GM12878 (cell line): ENCODE measurements around the gene JADE2. TPM values are rescaled to one million over a fixed set of nuclear protein-coding genes. Genes with fewer than 3 reads are reported as not detected.

Experiments
- ATF7 ChIP-seq: fragments of 450-650 bp; IDR thresholded peaks from 2 replicates; pipeline ENCODE4 v1.6.1; 2016; ENCODE audit warnings: low read depth, mild to moderate bottlenecking
- DPF2 ChIP-seq: fragments of 450-650 bp; IDR thresholded peaks from 2 replicates; pipeline ENCODE4 v1.6.1; 2017; ENCODE audit warnings: mild to moderate bottlenecking
- EED ChIP-seq: sonication (generic); IDR thresholded peaks from 2 replicates; pipeline ENCODE4 v1.6.1; 2016; ENCODE audit warnings: antibody characterized with exemption, low read depth
- EGR1 ChIP-seq, 2 experiments: IDR thresholded peaks; 1 replicate in 1 of 2; 2 replicates in 1 of 2; pipeline ENCODE4 v1.6.1; 2011 to 2012; ENCODE audit warnings: low read depth in 2 of 2, low read length in 2 of 2, borderline replicate concordance in 1 of 2, mild to moderate bottlenecking in 1 of 2, moderate library complexity in 1 of 2
- ESRRA ChIP-seq: IDR thresholded peaks from 2 replicates; pipeline ENCODE4 v1.6.1; 2012; ENCODE audit warnings: mild to moderate bottlenecking, low read length, improper control_type of control experiment
- FOXM1 ChIP-seq: IDR thresholded peaks from 2 replicates; pipeline ENCODE4 v1.6.1; 2012; ENCODE audit warnings: low read depth, mild to moderate bottlenecking, inconsistent platforms, low read length, moderate library complexity
- GATAD2B ChIP-seq: fragments of 450-650 bp; conservative IDR thresholded peaks from 2 replicates; pipeline ENCODE4 v1.6.1; 2017; ENCODE audit warnings: low read depth, mild to moderate bottlenecking, moderate library complexity
- HDAC2 ChIP-seq: fragments of 200-600 bp; sonication (generic); IDR thresholded peaks from 2 replicates; pipeline ENCODE4 v1.6.1; 2017
- IKZF1 ChIP-seq: fragments of 450-650 bp; conservative IDR thresholded peaks from 2 replicates; pipeline ENCODE4 v1.6.1; 2017; ENCODE audit warnings: antibody characterized with exemption, mild to moderate bottlenecking
- MAX ChIP-seq: IDR thresholded peaks from 2 replicates; pipeline ENCODE4 v1.6.1; 2012; ENCODE audit warnings: low read depth, low read length, improper control_type of control experiment
- MEF2B ChIP-seq: fragments of 450-650 bp; IDR thresholded peaks from 2 replicates; pipeline ENCODE4 v1.6.1; 2018; ENCODE audit warnings: mild to moderate bottlenecking, moderate library complexity; ENCODE audit not compliant: partially characterized antibody, poor library complexity, severe bottlenecking
- MYB ChIP-seq: fragments of 150-350 bp; IDR thresholded peaks from 2 replicates; pipeline ENCODE4 v1.6.1; 2014; ENCODE audit warnings: mild to moderate bottlenecking, low read depth, low read length, borderline replicate concordance
- NBN ChIP-seq: fragments of 450-650 bp; IDR thresholded peaks from 2 replicates; pipeline ENCODE4 v1.6.1; 2016
- NFIC ChIP-seq: IDR thresholded peaks from 2 replicates; pipeline ENCODE4 v1.6.1; 2012; ENCODE audit warnings: low read depth, mild to moderate bottlenecking, inconsistent platforms, low read length, moderate library complexity
- NR2C2 ChIP-seq: IDR thresholded peaks from 2 replicates; pipeline ENCODE4 v1.6.1; 2011; ENCODE audit warnings: borderline replicate concordance, low read depth; ENCODE audit not compliant: control insufficient read depth, insufficient read length
- POLR2A ChIP-seq: IDR thresholded peaks from 2 replicates; pipeline ENCODE4 v1.6.1; 2011; ENCODE audit warnings: low read depth, mild to moderate bottlenecking, low read length
- RELA ChIP-seq: fragments of 450-650 bp; IDR thresholded peaks from 2 replicates; pipeline ENCODE4 v1.8.0; 2014; ENCODE audit warnings: borderline replicate concordance; ENCODE audit not compliant: partially characterized antibody
- REST ChIP-seq: IDR thresholded peaks from 2 replicates; pipeline ENCODE4 v1.6.1; 2012; ENCODE audit warnings: mild to moderate bottlenecking, low read depth, low read length
- SRF ChIP-seq, 2 experiments: IDR thresholded peaks; 2 replicates each; pipeline ENCODE4 v1.6.1; 2011; ENCODE audit warnings: low read depth in 2 of 2, low read length in 2 of 2, mild to moderate bottlenecking in 1 of 2, moderate library complexity in 1 of 2
- TCF3 ChIP-seq: IDR thresholded peaks from 2 replicates; pipeline ENCODE4 v1.6.1; 2012; ENCODE audit warnings: low read depth, mild to moderate bottlenecking, low read length, borderline replicate concordance; ENCODE audit not compliant: insufficient read depth
- YBX1 ChIP-seq: fragments of 450-650 bp; IDR thresholded peaks from 2 replicates; pipeline ENCODE4 v1.6.1; 2016; ENCODE audit warnings: antibody characterized with exemption
- ZNF217 ChIP-seq: fragments of 450-650 bp; IDR thresholded peaks from 2 replicates; pipeline ENCODE4 v1.6.1; 2017; ENCODE audit warnings: antibody characterized with exemption, mild to moderate bottlenecking
- ZNF592 ChIP-seq: fragments of 450-650 bp; IDR thresholded peaks from 2 replicates; pipeline ENCODE4 v1.6.1; 2017; ENCODE audit warnings: mild to moderate bottlenecking, moderate library complexity
- ZNF622 ChIP-seq: fragments of 450-650 bp; IDR thresholded peaks from 2 replicates; pipeline ENCODE4 v1.6.1; 2017; ENCODE audit warnings: mild to moderate bottlenecking, inconsistent platforms
- polyA plus RNA-seq, 11 experiments: library from polyadenylated mRNA; depleted of rRNA in 4 of 11; unstranded in 6 of 11; stranded (reverse) in 5 of 11; fragments of >200 nt; fragmentation: Nextera tagmentation in 4 of 11; fragmentation: Illumina TruSeq in 1 of 11; extraction: Ambion mirVana in 4 of 11; extraction: Trizol in 1 of 11; gene quantifications; 1 replicate in 1 of 11; 2 replicates in 10 of 11; pipeline versions ENCODE4 v1.2.1 to v1.2.3, GENCODE V29; 2011 to 2016; ENCODE audit warnings: inconsistent platforms in 2 of 11, missing spikeins in 2 of 11, low read depth in 1 of 11
- total RNA-seq, 4 experiments: library from RNA; depleted of rRNA in 3 of 4; stranded (reverse); fragments of >200 nt in 3 of 4; fragmentation: Illumina TruSeq in 1 of 4; extraction: Trizol in 1 of 4; gene quantifications; 2 replicates each; pipeline versions ENCODE4 v1.2.1 to v1.2.3, GENCODE V29; 2013 to 2021

The JADE2 gene
- total and polyA plus RNA-seq, 10 of the 15 experiments (the other 5 are each of a cell fraction or from before 2014, with no cell fraction given): 1.5 to 67.0 (median 22.4) TPM

DNA sequence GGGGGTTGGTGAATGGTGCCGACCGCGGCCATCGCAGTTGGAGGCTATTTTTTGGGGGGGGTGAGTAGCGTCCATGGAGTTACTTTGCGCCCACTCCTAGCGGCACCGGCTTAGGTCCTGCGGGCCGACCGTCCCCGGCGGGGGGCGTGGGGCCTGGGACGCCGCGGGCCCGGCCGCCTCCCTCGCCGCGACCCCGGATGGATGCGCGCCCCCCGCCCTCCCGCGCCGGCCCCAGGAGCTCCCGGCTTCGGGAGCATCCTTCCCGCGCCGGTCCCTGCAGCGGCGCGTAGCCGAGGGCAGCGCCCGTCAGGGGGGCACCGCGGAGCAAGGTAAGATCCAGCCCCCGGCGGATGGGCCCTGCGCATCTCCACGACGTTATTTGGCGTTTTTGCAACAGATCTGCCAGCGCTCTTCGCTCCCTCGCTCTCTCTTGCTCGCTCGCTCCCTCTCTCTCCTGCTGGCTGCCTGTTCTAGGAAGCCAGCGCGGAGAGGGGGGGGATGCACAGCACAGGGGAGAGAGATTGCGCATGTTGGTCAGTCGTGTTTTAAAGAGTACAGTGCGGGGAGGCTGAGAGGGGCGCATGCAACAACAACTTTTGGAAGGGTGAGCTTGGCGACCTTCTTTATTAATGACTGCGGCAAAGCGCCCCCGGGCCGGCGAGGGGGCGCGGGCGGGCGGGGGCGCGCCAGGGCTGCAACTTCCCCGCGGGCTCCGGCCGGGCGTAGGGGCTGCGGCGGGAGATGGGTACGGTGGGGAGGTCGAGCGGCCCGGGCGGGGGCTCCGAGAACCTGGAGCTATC, 413 bp downstream of the JADE2 start (continued):
- TF ChIP-seq MAX (no peak), EED (0 out of 2 replicates have a peak, but pooled peaks have one; percentile 34), TCF3 (no peak), ESRRA (no peak), GATAD2B (peak; percentile 34), YBX1 (no peak), DPF2 (peak; percentile 59; the same call in 1 of the 2 replicates), POLR2A (peak; percentile 60), FOXM1 (no peak), ZNF622 (no peak), EGR1 (IDR thresholded peaks at IDR 0.05; ENCODE audit: borderline replicate concordance in 1 of 2, low read depth in 2 of 2, low read length in 2 of 2) (peak in 1 of 2 experiments; percentile 22; a peak in 1 of 3 replicates), MEF2B (peak; percentile 3), NBN (no peak), IKZF1 (peak; percentile 38; the same call in 1 of the 2 replicates), NR2C2 (no peak), SRF (IDR thresholded peaks at IDR 0.05; ENCODE audit: low read depth in 2 of 2, low read length in 2 of 2) (no peak), NFIC (no peak), RELA (no peak), MYB (no peak), ZNF592 (0 out of 2 replicates have a peak, but pooled peaks have one; percentile 22), ZNF217 (no peak), REST (no peak), ATF7 (no peak), HDAC2 (0 out of 2 replicates have a peak, but pooled peaks have one; percentile 33)
